CD14-positive monocyte (primary cell): Measurements from ENCODE around the gene HARBI1. TPM values are rescaled to one million over a fixed set of nuclear protein-coding genes. Genes with fewer than 3 reads are reported as not detected.

Experiments
- DNase-seq, 3 donors: peaks; one replicate each; pipeline ENCODE4 v3.0.0-alpha.2; 2011 to 2022
- H2AFZ ChIP-seq: 2 replicates; pipeline ENCODE4 v1.6.0; 2012; ENCODE audit warnings: mild to moderate bottlenecking, low read depth, low read length, inconsistent platforms; ENCODE audit not compliant: insufficient read depth, poor library complexity, severe bottlenecking
- H3K27ac ChIP-seq, 2 donors: 1 replicate in 1 of 2; 2 replicates in 1 of 2; pipeline ENCODE4 v1.5.1; 2012 to 2013; ENCODE audit warnings: low read length in 2 of 2, control low read depth in 1 of 2, inconsistent platforms in 1 of 2, low read depth in 1 of 2, mild to moderate bottlenecking in 1 of 2
- H3K27me3 ChIP-seq, 2 donors: one replicate each; pipeline versions ENCODE4 v1.6.0 to v1.6.1; 2011 to 2013; ENCODE audit warnings: low read length in 2 of 2; ENCODE audit not compliant: control insufficient read depth in 2 of 2, insufficient read depth in 2 of 2
- H3K36me3 ChIP-seq, 2 donors: replicated peaks in 1 of 2; 1 replicate in 1 of 2; 2 replicates in 1 of 2; pipeline versions ENCODE4 v1.5.1 to v1.6.1; 2012 to 2013; ENCODE audit warnings: low read length in 2 of 2, control low read depth in 1 of 2, inconsistent platforms in 1 of 2, mild to moderate bottlenecking in 1 of 2; ENCODE audit not compliant: insufficient read depth in 2 of 2, control insufficient read depth in 1 of 2
- H3K4me1 ChIP-seq, 2 donors: 1 replicate in 1 of 2; 2 replicates in 1 of 2; pipeline versions ENCODE4 v1.5.1 to v1.6.1; 2012 to 2013; ENCODE audit warnings: low read length in 2 of 2, control low read depth in 1 of 2, inconsistent platforms in 1 of 2, mild to moderate bottlenecking in 1 of 2, moderate library complexity in 1 of 2; ENCODE audit not compliant: insufficient read depth in 2 of 2, control insufficient read depth in 1 of 2
- H3K4me2 ChIP-seq: replicated peaks from 2 replicates; pipeline ENCODE3; 2012; ENCODE audit warnings: low read length, moderate library complexity, mild to moderate bottlenecking; ENCODE audit not compliant: poor library complexity, severe bottlenecking; ENCODE audit errors: extremely low read depth
- H3K4me3 ChIP-seq, 3 experiments: fragments of 200-600 bp in 1 of 3; sonication (generic) in 1 of 3; replicated peaks in 1 of 3; 1 replicate in 2 of 3; 2 replicates in 1 of 3; pipeline ENCODE4 v1.5.1; 2011 to 2013; ENCODE audit warnings: low read length in 3 of 3, mild to moderate bottlenecking in 3 of 3, control low read depth in 2 of 3, low read depth in 2 of 3, inconsistent platforms in 1 of 3, moderate library complexity in 1 of 3
- H3K79me2 ChIP-seq: 2 replicates; pipeline ENCODE4 v1.6.0; 2012; ENCODE audit warnings: mild to moderate bottlenecking, control low read depth, inconsistent platforms, low read length, moderate library complexity; ENCODE audit not compliant: insufficient read depth
- H3K9ac ChIP-seq: 2 replicates; pipeline ENCODE4 v1.6.0; 2017; ENCODE audit warnings: low read length, mild to moderate bottlenecking; ENCODE audit not compliant: insufficient read depth, poor library complexity, severe bottlenecking
- H3K9me3 ChIP-seq, 2 donors: replicated peaks in 1 of 2; 1 replicate in 1 of 2; 2 replicates in 1 of 2; pipeline versions ENCODE4 v1.5.1 to v1.6.1; 2012 to 2013; ENCODE audit warnings: low read length in 2 of 2, control low read depth in 1 of 2; ENCODE audit not compliant: control insufficient read depth in 1 of 2, insufficient read depth in 1 of 2
- H4K20me1 ChIP-seq: 2 replicates; pipeline ENCODE4 v1.6.0; 2012; ENCODE audit warnings: mild to moderate bottlenecking, low read length, control low read depth, moderate library complexity; ENCODE audit not compliant: insufficient read depth
- H3K27ac Mint-ChIP-seq, 7 donors: one replicate each; pipeline ENCODE4 v1.8.0; 2020; ENCODE audit warnings: mild to moderate bottlenecking in 7 of 7, mixed read lengths in 7 of 7, moderate library complexity in 6 of 7, inconsistent platforms in 2 of 7
- H3K27me3 Mint-ChIP-seq, 3 donors: one replicate each; pipeline ENCODE4 v1.8.0; 2021 to 2022; ENCODE audit warnings: low read depth in 3 of 3, mild to moderate bottlenecking in 3 of 3, mixed read lengths in 3 of 3, moderate library complexity in 3 of 3, inconsistent platforms in 1 of 3
- H3K36me3 Mint-ChIP-seq, 2 donors: one replicate each; pipeline ENCODE4 v1.8.0; 2020; ENCODE audit warnings: mixed read lengths in 2 of 2, inconsistent platforms in 1 of 2, mild to moderate bottlenecking in 1 of 2
- H3K4me1 Mint-ChIP-seq: one replicate; pipeline ENCODE4 v1.8.0; 2020; ENCODE audit warnings: mild to moderate bottlenecking, mixed read lengths
- H3K4me3 Mint-ChIP-seq, 2 donors: one replicate each; pipeline ENCODE4 v1.8.0; 2020; ENCODE audit warnings: mild to moderate bottlenecking in 2 of 2, mixed read lengths in 2 of 2, moderate library complexity in 1 of 2
- H3K9me3 Mint-ChIP-seq, 7 donors: one replicate each; pipeline ENCODE4 v1.8.0; 2020 to 2022; ENCODE audit warnings: mixed read lengths in 7 of 7, mild to moderate bottlenecking in 6 of 7, moderate library complexity in 6 of 7, inconsistent platforms in 2 of 7
- CTCF ChIP-seq: fragments of 200-600 bp; IDR thresholded peaks from one replicate; pipeline ENCODE4 v1.8.0; 2022; ENCODE audit warnings: antibody characterized with exemption, mild to moderate bottlenecking
- WGBS: methylation state at CpG from one replicate; pipeline ENCODE4 v1.1.5; 2013; ENCODE audit warnings: missing lambda C conversion rate; ENCODE audit not compliant: insufficient coverage; 5-methylcytosine and 5-hydroxymethylcytosine counted together
- intact Hi-C, 2 donors: fragments of 100-400 bp; cut with micrococcal nuclease; formaldehyde crosslinking; loops; one replicate each; pipeline versions ENCODE4 v1.15.0 to v1.15.1; 2023
- polyA plus RNA-seq, 3 donors: library from polyadenylated mRNA; depleted of rRNA in 1 of 3; unstranded in 2 of 3; stranded (reverse) in 1 of 3; fragments of 300-500 nt in 2 of 3; fragments of >200 nt in 1 of 3; fragmentation: Illumina TruSeq in 2 of 3; gene quantifications; 1 replicate in 2 of 3; 2 replicates in 1 of 3; pipeline ENCODE4 v1.2.3, GENCODE V29; 2012 to 2021

HARBI1 gene
- polyA plus RNA-seq, 3 donors = 2.1 to 4.4 (median 2.1) TPM

GRCh38 chr11:46597155-46597554 is 19.9 kb downstream of the HARBI1 start:
- intact Hi-C loops = no loop called here
- Mint-ChIP-seq H3K4me1 (peaks cover 17% of the 10 kb centered on the region), H3K27ac (no peak overlapping the region), H3K27me3 (peaks cover 0 to 3% (median 0%) of the 10 kb centered on the region in 3 donors), H3K9me3 (peaks cover 0 to 2% (median 0%) of the 10 kb centered on the region in 7 donors), H3K36me3 (peaks cover 4 to 7% of the 10 kb centered on the region in 2 donors), H3K4me3 (no peak overlapping the region)
- Histone ChIP-seq H4K20me1 (peaks cover 5% of the 10 kb centered on the region), H3K36me3 (no peaks in the 10 kb centered on the region), H3K27me3 (no peaks in the 10 kb centered on the region), H3K4me2 (no peak overlapping the region), H3K79me2 (peaks cover 17% of the 10 kb centered on the region), H3K4me1 (peaks cover 14 to 19% of the 10 kb centered on the region in 2 donors), H3K9me3 (no peaks in the 10 kb centered on the region), H3K27ac (no peak overlapping the region), H3K4me3 (no peak overlapping the region), H3K9ac (no peak overlapping the region), H2AFZ (no peak overlapping the region)
- no peak for TF ChIP-seq CTCF
- no peak for DNase-seq
- WGBS = 100% methylated on average over 1 of the region's 1 CpG

- peaks cover 33% of the 10 kb centered on the region for H3K4me1 Mint-ChIP-seq
- no peak for DNase-seq
- H3K9me3 Mint-ChIP-seq = peaks cover 0 to 2% (median 0%) of the 10 kb centered on the region in 7 donors
- peak overlapping the region in 1 of 7 donors; percentile 8 for H3K27ac Mint-ChIP-seq
- no peak overlapping the region for H3K4me3 Mint-ChIP-seq
- H3K27me3 Mint-ChIP-seq = peaks cover 0 to 3% (median 0%) of the 10 kb centered on the region in 3 donors
- Histone ChIP-seq H3K4me2 (peak overlapping the region; percentile 88), H3K79me2 (peaks cover 40% of the 10 kb centered on the region), H2AFZ (peak overlapping the region; percentile 97), H3K9ac (no peak overlapping the region), H3K9me3 (no peaks in the 10 kb centered on the region), H3K27ac (peak overlapping the region in 1 of 2 donors; percentile 88), H3K27me3 (no peaks in the 10 kb centered on the region), H3K4me3 (no peak overlapping the region), H4K20me1 (peaks cover 24% of the 10 kb centered on the region), H3K4me1 (peaks cover 14 to 29% of the 10 kb centered on the region in 2 donors), H3K36me3 (no peaks in the 10 kb centered on the region)
- WGBS = 95% methylated on average over 5 of the region's 10 CpGs
- peaks cover 0 to 6% of the 10 kb centered on the region in 2 donors for H3K36me3 Mint-ChIP-seq
- intact Hi-C loops = no loop called here
- TF ChIP-seq CTCF = no peak
These were observed 22.2 kb downstream of the HARBI1 start for GRCh38 chr11:46594785-46595184.
